ENCODE measurements around the gene ABLIM2.
"Not testable (repeated sequence)": the region's sequence is repeated elsewhere in the genome, so short reads cannot be mapped to it uniquely, and the experiment has no call there.

ABLIM2 gene

GRCh38 chr4:8144359-8144758, 14.3 kb downstream of the ABLIM2 start:
- no peak overlapping the region for H3K4me3 ChIP-seq (ENCODE audit: control insufficient read depth, low read depth, low read length)
- no peak for DNase-seq (ENCODE audit: low read depth)
- no peak for TF ChIP-seq CTCF (conservative IDR thresholded peaks at IDR 0.05; ENCODE audit: control insufficient read depth, insufficient read depth, low read depth, low read length)

- no peak for DNase-seq (ENCODE audit: low read depth)
- no peak overlapping the region for H3K4me3 ChIP-seq (ENCODE audit: control insufficient read depth, low read depth, low read length)
- no peak for TF ChIP-seq CTCF (conservative IDR thresholded peaks at IDR 0.05; ENCODE audit: control insufficient read depth, insufficient read depth, low read depth, low read length)
Observed at GRCh38 chr4:8143392-8144140, 15.0 kb downstream of the ABLIM2 start.

GRCh38 chr4:8142556-8142955, 16.1 kb downstream of the ABLIM2 start:
- no peak for DNase-seq (ENCODE audit: low read depth)
- H3K4me3 ChIP-seq (ENCODE audit: control insufficient read depth, low read depth, low read length), result no peak overlapping the region
- no peak for TF ChIP-seq CTCF (conservative IDR thresholded peaks at IDR 0.05; ENCODE audit: control insufficient read depth, insufficient read depth, low read depth, low read length)

- no peak for DNase-seq (ENCODE audit: low read depth)
- TF ChIP-seq CTCF (conservative IDR thresholded peaks at IDR 0.05; ENCODE audit: control insufficient read depth, insufficient read depth, low read depth, low read length), result no peak
- H3K4me3 ChIP-seq (ENCODE audit: control insufficient read depth, low read depth, low read length), result no peak overlapping the region
Observed at GRCh38 chr4:8141935-8142334, 16.7 kb downstream of the ABLIM2 start.

GRCh38 chr4:8140915-8141314, 17.7 kb downstream of the ABLIM2 start:
- DNase-seq (ENCODE audit: low read depth), result no peak
- no peak overlapping the region for H3K4me3 ChIP-seq (ENCODE audit: control insufficient read depth, low read depth, low read length)
- no peak for TF ChIP-seq CTCF (conservative IDR thresholded peaks at IDR 0.05; ENCODE audit: control insufficient read depth, insufficient read depth, low read depth, low read length)

GRCh38 chr4:8139726-8140125, 18.9 kb downstream of the ABLIM2 start:
- H3K4me3 ChIP-seq (ENCODE audit: control insufficient read depth, low read depth, low read length); DNase-seq (ENCODE audit: low read depth): not testable (repeated sequence)

GRCh38 chr4:8136972-8137710, 21.5 kb downstream of the ABLIM2 start:
- H3K4me3 ChIP-seq (ENCODE audit: control insufficient read depth, low read depth, low read length), result no peak overlapping the region
- DNase-seq (ENCODE audit: low read depth), result no peak
- TF ChIP-seq CTCF (conservative IDR thresholded peaks at IDR 0.05; ENCODE audit: control insufficient read depth, insufficient read depth, low read depth, low read length), result no peak

Data from fibroblast of mammary gland (primary cell).